ENCODE results near the gene KRTAP3-3. TPM values are rescaled to one million over a fixed set of nuclear protein-coding genes. Genes with fewer than 3 reads are reported as not detected.
"Not testable (repeated sequence)": the region's sequence is repeated elsewhere in the genome, so short reads cannot be mapped to it uniquely, and the experiment has no call there.

The KRTAP3-3 gene
- total and polyA plus RNA-seq, 2 of the 8 experiments (the other 6 are each of a cell fraction or from before 2014, with no cell fraction given), result not detected

DNA sequence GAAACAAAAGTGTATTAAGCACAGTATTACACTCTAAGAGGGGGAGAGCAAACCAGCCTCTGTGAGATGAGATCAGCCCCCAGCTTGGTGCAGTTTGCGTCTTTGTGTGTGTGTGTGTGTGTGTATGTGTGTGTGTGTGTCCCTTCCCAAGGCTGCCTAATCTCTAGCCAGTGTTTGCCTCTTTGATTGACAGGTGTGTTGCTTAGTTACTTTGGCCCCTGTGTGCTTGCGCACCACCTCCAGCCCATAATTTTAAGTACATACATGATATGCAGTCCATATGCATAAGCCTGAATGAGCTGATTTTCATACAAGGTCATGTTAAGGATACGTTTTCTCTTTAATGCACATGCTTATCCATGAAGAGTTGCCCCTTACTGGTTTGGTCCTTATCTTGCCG is 7.8 kb upstream of the KRTAP3-3 start (continued):
- TF ChIP-seq, protein P1, sequence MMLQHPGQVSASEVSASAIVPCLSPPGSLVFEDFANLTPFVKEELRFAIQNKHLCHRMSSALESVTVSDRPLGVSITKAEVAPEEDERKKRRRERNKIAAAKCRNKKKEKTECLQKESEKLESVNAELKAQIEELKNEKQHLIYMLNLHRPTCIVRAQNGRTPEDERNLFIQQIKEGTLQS (IDR thresholded peaks at IDR 0.05; ENCODE audit: insufficient read depth, low read depth, low read length), result no peak
- TF ChIP-seq SP1 (IDR thresholded peaks at IDR 0.05; ENCODE audit: low read depth, low read length), result no peak

- POLR2A ChIA-PET (ENCODE audit: partially characterized antibody); FAIRE-seq; DNase-seq (ENCODE audit: low read depth in 1 of 2, low spot score in 2 of 2); H3K9ac ChIP-seq (replicated peaks in 1 of 4; ENCODE audit: extremely low read depth in 1 of 4, low read depth in 3 of 4, low read length in 3 of 4); H3K27me3 ChIP-seq (replicated peaks in 1 of 4; ENCODE audit: control insufficient read depth in 3 of 4, extremely low read depth in 1 of 4, insufficient read depth in 3 of 4, low read length in 3 of 4); H2BK15ac ChIP-seq (ENCODE audit: low read length); H3K27ac ChIP-seq (ENCODE audit: low read depth, low read length); H3K56ac ChIP-seq (replicated peaks; ENCODE audit: insufficient read length, low read depth, low read length); H3K14ac ChIP-seq (ENCODE audit: insufficient read length); H2AFZ ChIP-seq (ENCODE audit: low read length); H3K4me1 ChIP-seq (replicated peaks in 1 of 4; ENCODE audit: control insufficient read depth in 3 of 4, insufficient read depth in 4 of 4, low read length in 3 of 4); H3K9me3 ChIP-seq (ENCODE audit: insufficient read depth in 2 of 2, low read depth in 1 of 2, low read length in 1 of 2); CTCF ChIA-PET (ENCODE audit: partially characterized antibody); H3K79me2 ChIP-seq (ENCODE audit: control insufficient read depth in 1 of 2, insufficient read depth in 2 of 2, low read length in 2 of 2); H2BK12ac ChIP-seq (ENCODE audit: low read depth, low read length); H3K4ac ChIP-seq (replicated peaks; ENCODE audit: insufficient read length, low read depth, low read length); H4K20me1 ChIP-seq (replicated peaks in 1 of 2; ENCODE audit: control insufficient read depth in 1 of 2, insufficient read depth in 2 of 2, low read length in 2 of 2); H2BK5ac ChIP-seq (ENCODE audit: low read depth, low read length); H3K36me3 ChIP-seq (ENCODE audit: control insufficient read depth in 2 of 4, insufficient read depth in 4 of 4, low read length in 3 of 4); H2BK120ac ChIP-seq (replicated peaks; ENCODE audit: low read depth, low read length); H4K5ac ChIP-seq (ENCODE audit: insufficient read length, low read depth, low read length); H2AK5ac ChIP-seq (ENCODE audit: low read depth, low read length); H3K4me2 ChIP-seq (ENCODE audit: insufficient read depth in 1 of 2, low read depth in 2 of 2, low read length in 2 of 2); H3K79me1 ChIP-seq (ENCODE audit: low read depth, low read length); H3K23ac ChIP-seq (ENCODE audit: insufficient read length); H3K23me2 ChIP-seq (ENCODE audit: low read depth, low read length); H2BK20ac ChIP-seq (ENCODE audit: low read length); H4K8ac ChIP-seq (ENCODE audit: extremely low read depth, insufficient read depth, low read length); H3K4me3 ChIP-seq (ENCODE audit: extremely low read depth in 1 of 4, insufficient read depth in 2 of 4, low read depth in 3 of 4, low read length in 4 of 4); H3K18ac ChIP-seq (ENCODE audit: extremely low read depth, low read length); H4K91ac ChIP-seq (replicated peaks; ENCODE audit: insufficient read length, low read length): not testable (repeated sequence)
- 78% methylated on average over 5 of the region's 6 CpGs; no CpG with 5 or more reads in 1 of the 2 experiments for WGBS, 2 experiments (ENCODE audit: extremely low coverage in 1 of 2, insufficient coverage in 1 of 2, insufficient read length in 1 of 2, insufficient replicate concordance in 2 of 2, low coverage in 1 of 2, low lambda C conversion rate in 2 of 2, missing lambda C conversion rate in 1 of 2)
Observed at GRCh38 chr17:40999563-40999962, 5.6 kb upstream of the KRTAP3-3 start, which contains the start of gene KRTAP3-2. Gene KRTAP3-2, minus strand, starts transcription at chr17:40999906. Its CDS starts 53 bp downstream, at chr17:40999853.
